Sigmoid colon (tissue), 7 donors: ENCODE results near the gene KIAA1217. TPM values are rescaled to one million over a fixed set of nuclear protein-coding genes. Genes with fewer than 3 reads are reported as not detected.
A peak's percentile ranks its signal among the peaks of the same experiment; 100 is the strongest.

ENCODE experiments used
- DNase-seq: peaks from one replicate; pipeline ENCODE4 v3.0.0-alpha.2; 2019
- H3K27ac ChIP-seq, 4 donors: fragments of 200-600 bp; sonication (generic); one replicate each; pipeline ENCODE4 v1.5.1; 2016 to 2019; ENCODE audit warnings: mild to moderate bottlenecking in 1 of 4
- H3K27me3 ChIP-seq, 3 donors: fragments of 200-600 bp; sonication (generic); one replicate each; pipeline ENCODE4 v1.5.1; 2019; ENCODE audit warnings: mild to moderate bottlenecking in 1 of 3
- H3K36me3 ChIP-seq, 4 donors: fragments of 200-600 bp; sonication (generic); one replicate each; pipeline ENCODE4 v1.5.1; 2016 to 2019
- H3K4me1 ChIP-seq, 4 donors: fragments of 200-600 bp; sonication (generic); one replicate each; pipeline ENCODE4 v1.5.1; 2017 to 2019
- H3K4me3 ChIP-seq, 4 donors: fragments of 200-600 bp; sonication (generic); one replicate each; pipeline ENCODE4 v1.5.1; 2017 to 2019; ENCODE audit warnings: mild to moderate bottlenecking in 2 of 4, moderate library complexity in 1 of 4
- H3K9me3 ChIP-seq, 4 donors: fragments of 200-600 bp in 3 of 4; sonication (generic) in 3 of 4; one replicate each; pipeline versions ENCODE4 v1.5.1 to v1.6.1; 2013 to 2019
- EP300 ChIP-seq, 4 donors: sonication (generic); formaldehyde crosslinking; IDR thresholded peaks; one replicate each; pipeline ENCODE4 v1.6.1; 2017; ENCODE audit warnings: antibody characterized with exemption in 4 of 4
- POLR2A ChIP-seq, 2 donors: fragments of 450-650 bp; IDR thresholded peaks; one replicate each; pipeline ENCODE4 v1.6.1; 2016; ENCODE audit warnings: antibody characterized with exemption in 2 of 2, mild to moderate bottlenecking in 2 of 2, moderate library complexity in 2 of 2
- POLR2AphosphoS5 ChIP-seq, 4 donors: sonication (generic); formaldehyde crosslinking; IDR thresholded peaks; one replicate each; pipeline ENCODE4 v1.6.1; 2017; ENCODE audit warnings: antibody characterized with exemption in 4 of 4
- WGBS, 2 donors: extraction: QIAGEN DNeasy Blood & Tissue Kit; methylation state at CpG; one replicate each; pipeline ENCODE4 v1.1.7; 2013; 5-methylcytosine and 5-hydroxymethylcytosine counted together
- intact Hi-C: fragments of 100-400 bp; cut with DNase I; formaldehyde crosslinking; loops from one replicate; pipeline ENCODE4 v1.15.1; 2023
- polyA plus RNA-seq, 3 donors: library from polyadenylated mRNA; stranded (reverse); fragments of 200-250 nt; gene quantifications; one replicate each; pipeline ENCODE4 v1.2.3, GENCODE V29; 2013
- total RNA-seq, 4 donors: library from RNA; depleted of rRNA; stranded (reverse); fragments of >200 nt; gene quantifications; one replicate each; pipeline ENCODE4 v1.1.0, GENCODE V29; 2016
- TF ChIP-seq, protein P1 (sequence below), 4 experiments: fragments of 450-650 bp in 3 of 4; fragments of 200-600 bp in 1 of 4; IDR thresholded peaks; one replicate each; pipeline ENCODE4 v1.5.1; 2016 to 2019; ENCODE audit warnings: antibody characterized with exemption in 4 of 4, mild to moderate bottlenecking in 3 of 4, moderate library complexity in 2 of 4
- donor health status: healthy with polysubstance abuse.
- donor health status: Bipolar disorder and iron deficiency.
- donor health status: healthy.

KIAA1217 gene
- total and polyA plus RNA-seq, 7 donors = 7.6 to 31.9 (median 15.0) TPM

DNA sequence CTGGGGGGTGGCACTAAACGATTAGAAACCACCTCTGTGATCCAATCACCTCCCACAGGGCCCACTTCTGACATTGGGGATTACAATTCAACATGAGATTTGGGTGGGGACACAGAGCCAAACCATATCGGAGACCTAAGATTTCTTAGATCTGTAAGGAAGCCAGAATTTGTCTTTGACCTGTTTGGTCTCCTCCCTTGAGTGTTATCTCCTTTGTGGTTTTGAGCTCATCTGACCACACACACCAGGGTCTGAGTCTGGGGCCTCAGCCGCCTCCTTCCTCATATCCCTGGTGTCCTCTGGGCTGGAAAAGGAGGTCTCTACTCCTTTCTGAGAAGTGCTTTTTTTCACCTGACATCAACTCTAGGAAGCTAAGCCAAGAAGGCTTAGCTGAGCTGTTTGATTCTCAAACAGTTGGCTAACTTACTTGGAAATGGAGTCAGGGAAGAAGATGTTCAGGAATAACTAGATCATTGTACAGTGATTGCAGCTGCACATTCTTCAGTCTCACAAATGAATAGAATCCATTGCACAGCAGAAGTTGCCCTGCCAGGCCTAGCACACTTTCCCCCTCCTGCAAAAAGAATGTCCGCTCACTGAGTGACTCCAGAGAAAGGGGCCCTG, 347.3 kb downstream of the KIAA1217 start:
- 84 to 86% methylated on average over 4 of the region's 4 CpGs for WGBS, 2 donors
- Histone ChIP-seq H3K4me3 (no peak overlapping the region), H3K36me3 (no peaks in the 10 kb centered on the region), H3K27me3 (peaks cover 0 to 4% (median 0%) of the 10 kb centered on the region in 3 donors), H3K4me1 (no peaks in the 10 kb centered on the region), H3K27ac (no peak overlapping the region), H3K9me3 (no peaks in the 10 kb centered on the region)
- intact Hi-C loops = no loop called here
- TF ChIP-seq POLR2A (IDR thresholded peaks at IDR 0.05) (no peak), EP300 (IDR thresholded peaks at IDR 0.05) (no peak)
- TF ChIP-seq, protein P1, sequence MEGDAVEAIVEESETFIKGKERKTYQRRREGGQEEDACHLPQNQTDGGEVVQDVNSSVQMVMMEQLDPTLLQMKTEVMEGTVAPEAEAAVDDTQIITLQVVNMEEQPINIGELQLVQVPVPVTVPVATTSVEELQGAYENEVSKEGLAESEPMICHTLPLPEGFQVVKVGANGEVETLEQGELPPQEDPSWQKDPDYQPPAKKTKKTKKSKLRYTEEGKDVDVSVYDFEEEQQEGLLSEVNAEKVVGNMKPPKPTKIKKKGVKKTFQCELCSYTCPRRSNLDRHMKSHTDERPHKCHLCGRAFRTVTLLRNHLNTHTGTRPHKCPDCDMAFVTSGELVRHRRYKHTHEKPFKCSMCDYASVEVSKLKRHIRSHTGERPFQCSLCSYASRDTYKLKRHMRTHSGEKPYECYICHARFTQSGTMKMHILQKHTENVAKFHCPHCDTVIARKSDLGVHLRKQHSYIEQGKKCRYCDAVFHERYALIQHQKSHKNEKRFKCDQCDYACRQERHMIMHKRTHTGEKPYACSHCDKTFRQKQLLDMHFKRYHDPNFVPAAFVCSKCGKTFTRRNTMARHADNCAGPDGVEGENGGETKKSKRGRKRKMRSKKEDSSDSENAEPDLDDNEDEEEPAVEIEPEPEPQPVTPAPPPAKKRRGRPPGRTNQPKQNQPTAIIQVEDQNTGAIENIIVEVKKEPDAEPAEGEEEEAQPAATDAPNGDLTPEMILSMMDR (IDR thresholded peaks at IDR 0.05) = no peak
- DNase-seq = no peak

DNA sequence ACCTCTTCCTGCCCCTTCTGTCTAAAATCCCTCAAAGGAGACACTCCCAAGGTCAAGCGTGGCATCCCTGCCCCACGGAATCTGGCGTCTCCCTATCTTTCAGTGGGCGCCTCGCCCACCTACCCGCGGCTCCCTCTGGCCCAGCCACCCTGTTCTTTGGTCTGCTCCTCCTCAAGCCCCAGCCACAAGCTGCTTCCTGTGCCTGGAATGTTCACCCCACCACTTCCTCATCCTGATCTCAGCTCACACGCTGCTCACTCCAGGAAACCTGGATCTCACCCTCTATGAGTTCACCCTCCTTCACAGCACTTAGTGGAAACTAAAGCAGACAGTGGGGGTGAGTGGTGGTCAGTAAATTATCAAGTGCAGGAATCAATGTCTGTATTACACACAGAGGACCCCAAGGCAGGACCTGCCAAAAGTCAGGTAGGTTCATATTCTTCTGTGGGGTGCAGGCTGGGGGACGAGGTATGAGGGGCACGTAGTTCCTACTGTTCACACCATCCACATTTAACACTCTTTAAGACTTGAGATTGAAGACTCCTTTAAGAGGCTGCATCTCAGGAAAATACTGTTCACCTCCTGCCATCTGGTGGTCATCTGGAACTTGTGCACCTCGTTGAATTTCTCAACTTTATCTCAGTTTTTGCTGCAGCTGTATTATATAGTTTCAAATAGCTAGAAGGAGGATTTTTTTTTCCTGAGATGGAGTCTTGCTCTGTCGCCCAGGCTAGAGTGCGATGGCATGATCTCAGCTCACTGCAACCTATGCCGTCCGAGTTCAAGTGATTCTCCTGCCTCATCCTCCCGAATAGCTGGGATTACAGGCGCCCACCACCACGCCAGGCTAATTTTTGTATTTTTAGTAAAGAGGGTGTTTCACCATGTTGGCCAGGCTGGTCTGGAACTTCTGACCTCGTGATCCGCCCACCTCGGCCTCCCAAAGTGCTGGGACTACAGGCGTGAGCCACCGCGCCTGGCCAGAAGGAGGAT, 348.1 kb downstream of the KIAA1217 start:
- intact Hi-C loops = no loop called here
- 55% methylated on average over 24 of the region's 24 CpGs for WGBS, 2 donors
- no peak for DNase-seq
- Histone ChIP-seq H3K4me1 (no peaks in the 10 kb centered on the region), H3K27me3 (peaks cover 0 to 4% (median 0%) of the 10 kb centered on the region in 3 donors), H3K27ac (no peak overlapping the region), H3K9me3 (no peaks in the 10 kb centered on the region), H3K4me3 (no peak overlapping the region), H3K36me3 (no peaks in the 10 kb centered on the region)
- TF ChIP-seq POLR2A (IDR thresholded peaks at IDR 0.05) = no peak
- TF ChIP-seq, protein P1 (IDR thresholded peaks at IDR 0.05) = peak in 3 of 4 experiments; percentile 18 to 64 (median 41)
- no peak for TF ChIP-seq POLR2AphosphoS5 (IDR thresholded peaks at IDR 0.05)
- TF ChIP-seq EP300 (IDR thresholded peaks at IDR 0.05) = no peak

DNA sequence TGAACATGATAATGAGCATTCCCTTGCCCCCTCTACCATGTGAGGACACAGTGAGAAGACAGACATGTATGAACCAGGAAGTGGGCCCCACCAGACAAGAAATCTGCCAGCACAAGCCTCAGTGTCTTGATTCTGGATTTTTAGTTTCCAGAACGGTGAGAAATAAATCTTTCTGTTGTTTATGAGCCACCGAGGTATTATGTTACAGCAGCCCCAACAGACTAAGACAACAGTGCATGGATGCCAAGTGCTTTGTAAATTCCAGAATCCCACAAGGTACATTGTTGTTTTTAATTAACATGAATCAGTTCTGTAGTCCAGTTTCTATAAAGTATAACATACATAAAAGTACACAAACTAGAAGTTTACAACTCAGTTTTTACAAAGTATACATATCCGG, 352.5 kb downstream of the KIAA1217 start:
- 73 to 84% methylated on average over 3 of the region's 3 CpGs for WGBS, 2 donors
- no peak for DNase-seq
- Histone ChIP-seq H3K9me3 (no peaks in the 10 kb centered on the region), H3K27ac (no peak overlapping the region), H3K4me3 (no peak overlapping the region), H3K36me3 (no peaks in the 10 kb centered on the region), H3K27me3 (no peaks in the 10 kb centered on the region), H3K4me1 (no peaks in the 10 kb centered on the region)
- TF ChIP-seq, protein P1 (IDR thresholded peaks at IDR 0.05) = no peak
- TF ChIP-seq POLR2A (IDR thresholded peaks at IDR 0.05) = no peak
- TF ChIP-seq EP300 (IDR thresholded peaks at IDR 0.05) = no peak
- no peak for TF ChIP-seq POLR2AphosphoS5 (IDR thresholded peaks at IDR 0.05)
- intact Hi-C loops = no loop called here

DNA sequence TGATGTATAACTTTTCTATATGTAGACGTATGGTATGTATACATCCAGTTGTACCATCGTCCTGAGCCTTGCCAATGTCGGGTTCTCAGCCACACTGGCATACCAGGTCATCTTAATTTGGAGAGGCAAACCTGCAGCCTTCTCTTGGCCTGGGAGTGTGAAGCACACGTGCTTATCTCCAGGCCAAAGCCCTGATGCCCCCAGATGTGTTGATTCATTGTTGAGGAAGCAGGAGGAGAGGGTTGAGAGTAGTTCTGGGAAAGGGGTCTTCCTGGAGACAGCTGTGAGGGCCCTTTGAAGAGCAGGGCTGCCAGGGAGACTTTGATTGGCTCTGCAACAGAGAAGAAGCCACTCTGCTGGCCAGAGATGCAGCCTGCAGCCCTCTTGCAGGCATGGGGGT, 359.1 kb downstream of the KIAA1217 start:
- WGBS, 2 donors = 73 to 76% methylated on average over 4 of the region's 4 CpGs
- H3K27me3 ChIP-seq = no peaks in the 10 kb centered on the region
- no peak overlapping the region for H3K27ac ChIP-seq
- no peak overlapping the region for H3K4me3 ChIP-seq
- intact Hi-C loops = no loop called here
- no peak for DNase-seq
- no peak for TF ChIP-seq POLR2A (IDR thresholded peaks at IDR 0.05)
- TF ChIP-seq POLR2AphosphoS5 (IDR thresholded peaks at IDR 0.05) = no peak
- TF ChIP-seq EP300 (IDR thresholded peaks at IDR 0.05) = no peak
- TF ChIP-seq, protein P1 (IDR thresholded peaks at IDR 0.05) = no peak
- H3K4me1 ChIP-seq = no peaks in the 10 kb centered on the region
- no peaks in the 10 kb centered on the region for H3K9me3 ChIP-seq
- H3K36me3 ChIP-seq = no peaks in the 10 kb centered on the region
